Heart left ventricle (tissue), 16 donors: ENCODE data around the gene LMF1. TPM values are rescaled to one million over a fixed set of nuclear protein-coding genes. Genes with fewer than 3 reads are reported as not detected.
"Not testable (repeated sequence)": the region's sequence is repeated elsewhere in the genome, so short reads cannot be mapped to it uniquely, and the experiment has no call there.

Experiments used
- ATAC-seq, 4 donors: fragments of 200-7000 bp; cut with Tn5 transposase; one replicate each; pipeline ENCODE4 v1.9.1; 2020 to 2022; ENCODE audit warnings: moderate library complexity in 4 of 4, mild to moderate bottlenecking in 3 of 4, moderate number of reproducible peaks in 1 of 4
- DNase-seq, 5 donors: peaks; one replicate each; pipeline ENCODE4 v3.0.0-alpha.2; 2020
- H3K27ac ChIP-seq, 12 donors: fragments of 200-600 bp; sonication (generic) in 4 of 12; one replicate each; pipeline versions ENCODE4 v1.5.0 to v1.8.0; 2016 to 2022; ENCODE audit warnings: mild to moderate bottlenecking in 2 of 12
- H3K27me3 ChIP-seq, 9 donors: fragments of 200-600 bp; sonication (generic) in 2 of 9; one replicate each; pipeline versions ENCODE4 v1.5.1 to v1.8.0; 2016 to 2022; ENCODE audit warnings: mild to moderate bottlenecking in 3 of 9
- H3K36me3 ChIP-seq, 9 donors: fragments of 200-600 bp; sonication (generic) in 2 of 9; one replicate each; pipeline versions ENCODE4 v1.5.0 to v1.8.0; 2018 to 2022; ENCODE audit warnings: mild to moderate bottlenecking in 2 of 9
- H3K4me1 ChIP-seq, 12 donors: fragments of 200-600 bp; sonication (generic) in 4 of 12; one replicate each; pipeline versions ENCODE4 v1.5.0 to v1.8.0; 2016 to 2022; ENCODE audit warnings: mild to moderate bottlenecking in 3 of 12
- H3K4me3 ChIP-seq, 12 donors: fragments of 200-600 bp; sonication (generic) in 4 of 12; one replicate each; pipeline versions ENCODE4 v1.5.0 to v1.8.0; 2017 to 2022; ENCODE audit warnings: mild to moderate bottlenecking in 9 of 12, moderate library complexity in 4 of 12
- H3K9me3 ChIP-seq, 12 donors: fragments of 200-600 bp; sonication (generic) in 4 of 12; one replicate each; pipeline versions ENCODE4 v1.5.0 to v1.8.0; 2016 to 2022; ENCODE audit warnings: mild to moderate bottlenecking in 1 of 12
- POLR2A ChIP-seq, 2 donors: fragments of 450-650 bp; IDR thresholded peaks; one replicate each; pipeline ENCODE4 v1.6.1; 2017; ENCODE audit warnings: antibody characterized with exemption in 2 of 2, mild to moderate bottlenecking in 2 of 2, moderate library complexity in 2 of 2
- WGBS, 4 donors: extraction: QIAGEN DNeasy Blood & Tissue Kit in 2 of 4; methylation state at CpG; one replicate each; pipeline versions ENCODE4 v1.1.5 to v1.1.7; 2013 to 2018; 5-methylcytosine and 5-hydroxymethylcytosine counted together
- intact Hi-C, 10 donors: fragments of 100-400 bp; cut with DNase I; formaldehyde crosslinking; loops; one replicate each; pipeline versions ENCODE4 v1.11.1 to v1.14.2; 2022
- polyA plus RNA-seq, 2 donors: library from polyadenylated mRNA; stranded (reverse); fragments of 200-250 nt; gene quantifications; one replicate each; pipeline ENCODE4 v1.2.3, GENCODE V29; 2013
- total RNA-seq, 9 donors: library from RNA; depleted of rRNA in 2 of 9; stranded (reverse); fragments of >200 nt in 2 of 9; fragmentation: NEBNext Ultra II Directional in 3 of 9; extraction: Animal tissue kit (Norgen Biotek cat#: 25700) in 3 of 9; gene quantifications; one replicate each; pipeline versions ENCODE4 v1.1.0 to v1.2.4, GENCODE V29; 2016 to 2023
- TF ChIP-seq, protein P1 (sequence below), 12 donors: fragments of 200-600 bp; sonication (generic) in 4 of 12; IDR thresholded peaks; one replicate each; pipeline versions ENCODE4 v1.5.0 to v1.8.0; 2018 to 2022; ENCODE audit warnings: antibody characterized with exemption in 12 of 12, mild to moderate bottlenecking in 5 of 12
- donor health status: ischemic (EF 13 %, LVEDD 7.1; RV severe dilation, severe dysfunction).
- donor health status: healthy with polysubstance abuse.
- donor health status: DM: no; HTN: yes; CAD: no.
- donor health status: DM: no; HTN: no; CAD: no.
- donor health status: ischemic (EF 25% LVEDD 6.9; RV normal size, moderate dysfunction).
- donor health status: ischemic (EF 25% LVEDD 5.7; RV mildly dilated, moderate dysfunction).
- donor health status: healthy.
- donor health status: DM: yes; HTN: yes; CAD: no.
- donor health status: ischemic (EF 35%, LVEDD 5.7; RV mildly dilated, moderate dysfunction).
- donor health status: nonischemic (EF 11% LVEDD 7.7; RV severe dilation, severe dysfunction).
- donor health status: DM: yes; HTN: yes; CAD: no.
- donor health status: PGD.
- donor health status: ischemic (EF 29% LVEDD 5.4; RV normal size, mild dysfunction).
- donor health status: nonischemic (EF 23%, LVEDD 6.1; RV moderate dilation, normal function).

Gene LMF1
- total and polyA plus RNA-seq, 11 donors: 4.3 to 19.2 (median 7.1) TPM

DNA sequence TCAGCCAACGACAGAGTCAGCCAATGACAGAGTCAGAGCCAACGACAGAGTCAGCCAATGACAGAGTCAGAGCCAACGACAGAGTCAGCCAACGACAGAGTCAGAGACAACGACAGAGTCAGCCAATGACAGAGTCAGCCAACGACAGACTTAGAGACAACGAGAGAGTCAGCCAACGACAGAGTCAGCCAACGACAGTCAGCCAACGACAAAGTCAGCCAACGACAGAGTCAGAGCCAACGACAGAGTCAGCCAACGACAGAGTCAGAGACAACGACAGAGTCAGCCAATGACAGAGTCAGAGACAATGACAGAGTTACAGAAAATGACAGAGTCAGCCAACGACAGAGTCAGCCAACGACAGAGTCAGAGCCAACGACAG lies 22.9 kb downstream of the LMF1 start:
- intact Hi-C loops, H3K4me1 ChIP-seq, H3K4me3 ChIP-seq, H3K9me3 ChIP-seq, ATAC-seq, H3K27ac ChIP-seq, H3K27me3 ChIP-seq: not testable (repeated sequence)
- H3K36me3 ChIP-seq: peaks cover 0 to 43% (median 19%) of the 10 kb centered on the region in 9 donors
- 79 to 94% (median 89%) methylated on average over 17 of the region's 17 CpGs for WGBS, 4 donors
- DNase-seq: peak in 1 of 5 donors; percentile 9

DNA sequence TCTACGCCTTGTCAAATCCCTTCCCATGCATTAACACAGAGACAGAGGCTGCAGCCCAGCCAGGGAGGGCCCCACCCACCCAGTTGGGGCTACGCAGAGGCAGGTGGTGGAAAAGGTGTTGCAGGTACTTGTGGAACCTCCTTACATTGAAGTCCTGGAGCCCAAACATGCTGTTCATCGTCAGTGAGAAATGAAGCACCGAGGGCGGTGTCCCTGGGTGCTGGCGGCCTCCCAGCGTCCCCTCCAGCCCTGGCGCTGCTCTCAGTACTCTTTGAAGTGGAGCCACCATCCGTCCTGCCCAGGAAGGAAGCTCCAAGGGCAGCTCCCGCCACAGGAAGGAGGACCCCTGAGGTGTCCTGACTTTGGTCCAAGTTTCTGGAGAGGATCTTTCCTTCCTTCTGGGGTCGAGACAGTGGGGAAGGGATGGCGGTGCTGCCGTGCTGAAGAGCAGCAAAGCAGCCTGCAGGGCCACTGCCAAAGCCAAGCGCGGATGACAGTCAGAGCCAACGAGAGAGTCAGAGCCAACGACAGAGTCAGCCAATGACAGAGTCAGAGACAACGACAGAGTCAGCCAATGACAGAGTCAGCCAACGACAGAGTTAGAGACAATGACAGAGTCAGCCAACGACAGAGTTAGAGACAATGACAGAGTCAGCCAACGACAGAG lies 23.4 kb downstream of the LMF1 start:
- no peak overlapping the region for H3K27ac ChIP-seq
- peak in 1 of 5 donors; percentile 5 for DNase-seq
- intact Hi-C loops: no loop called here
- ATAC-seq: no peak
- TF ChIP-seq, protein P1, sequence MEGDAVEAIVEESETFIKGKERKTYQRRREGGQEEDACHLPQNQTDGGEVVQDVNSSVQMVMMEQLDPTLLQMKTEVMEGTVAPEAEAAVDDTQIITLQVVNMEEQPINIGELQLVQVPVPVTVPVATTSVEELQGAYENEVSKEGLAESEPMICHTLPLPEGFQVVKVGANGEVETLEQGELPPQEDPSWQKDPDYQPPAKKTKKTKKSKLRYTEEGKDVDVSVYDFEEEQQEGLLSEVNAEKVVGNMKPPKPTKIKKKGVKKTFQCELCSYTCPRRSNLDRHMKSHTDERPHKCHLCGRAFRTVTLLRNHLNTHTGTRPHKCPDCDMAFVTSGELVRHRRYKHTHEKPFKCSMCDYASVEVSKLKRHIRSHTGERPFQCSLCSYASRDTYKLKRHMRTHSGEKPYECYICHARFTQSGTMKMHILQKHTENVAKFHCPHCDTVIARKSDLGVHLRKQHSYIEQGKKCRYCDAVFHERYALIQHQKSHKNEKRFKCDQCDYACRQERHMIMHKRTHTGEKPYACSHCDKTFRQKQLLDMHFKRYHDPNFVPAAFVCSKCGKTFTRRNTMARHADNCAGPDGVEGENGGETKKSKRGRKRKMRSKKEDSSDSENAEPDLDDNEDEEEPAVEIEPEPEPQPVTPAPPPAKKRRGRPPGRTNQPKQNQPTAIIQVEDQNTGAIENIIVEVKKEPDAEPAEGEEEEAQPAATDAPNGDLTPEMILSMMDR (IDR thresholded peaks at IDR 0.05): no peak
- no peak for TF ChIP-seq POLR2A (IDR thresholded peaks at IDR 0.05)
- no peaks in the 10 kb centered on the region for H3K27me3 ChIP-seq
- no peak overlapping the region for H3K4me3 ChIP-seq
- WGBS, 4 donors: 81 to 87% (median 83%) methylated on average over 21 of the region's 21 CpGs
- peaks cover 0 to 5% (median 0%) of the 10 kb centered on the region in 12 donors for H3K9me3 ChIP-seq
- H3K36me3 ChIP-seq: peaks cover 0 to 41% (median 19%) of the 10 kb centered on the region in 9 donors
- H3K4me1 ChIP-seq: no peaks in the 10 kb centered on the region

DNA sequence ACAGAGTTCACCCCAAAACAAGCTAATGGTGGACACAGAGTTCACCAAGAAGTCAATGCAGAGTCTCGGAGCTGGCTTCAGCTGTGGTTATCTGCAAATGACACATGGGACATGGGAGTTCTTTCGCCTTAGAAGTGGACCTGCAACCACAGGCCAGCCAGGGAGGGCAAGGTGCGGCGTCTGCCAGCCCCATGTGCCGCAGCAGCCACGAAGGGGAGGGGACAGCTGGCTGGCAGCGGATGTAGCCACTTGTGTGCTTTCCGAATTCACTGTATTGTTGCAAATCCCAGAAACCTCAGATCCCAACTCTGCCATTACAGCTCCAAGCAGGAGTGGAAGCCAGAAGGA lies 24.8 kb downstream of the LMF1 start:
- DNase-seq (peak in 1 of 5 donors; percentile 7), ATAC-seq (no peak)
- WGBS, 4 donors: 96 to 100% (median 97%) methylated on average over 7 to 8 of the region's 8 CpGs
- intact Hi-C loops: no loop called here
- H3K4me3 ChIP-seq: no peak overlapping the region
- H3K27ac ChIP-seq: no peak overlapping the region
- H3K36me3 ChIP-seq: peaks cover 0 to 38% (median 13%) of the 10 kb centered on the region in 9 donors
- peaks cover 0 to 19% (median 12%) of the 10 kb centered on the region in 12 donors for H3K9me3 ChIP-seq
- no peaks in the 10 kb centered on the region for H3K4me1 ChIP-seq
- TF ChIP-seq, protein P1 (IDR thresholded peaks at IDR 0.05): no peak
- TF ChIP-seq POLR2A (IDR thresholded peaks at IDR 0.05): no peak
- no peaks in the 10 kb centered on the region for H3K27me3 ChIP-seq

DNA sequence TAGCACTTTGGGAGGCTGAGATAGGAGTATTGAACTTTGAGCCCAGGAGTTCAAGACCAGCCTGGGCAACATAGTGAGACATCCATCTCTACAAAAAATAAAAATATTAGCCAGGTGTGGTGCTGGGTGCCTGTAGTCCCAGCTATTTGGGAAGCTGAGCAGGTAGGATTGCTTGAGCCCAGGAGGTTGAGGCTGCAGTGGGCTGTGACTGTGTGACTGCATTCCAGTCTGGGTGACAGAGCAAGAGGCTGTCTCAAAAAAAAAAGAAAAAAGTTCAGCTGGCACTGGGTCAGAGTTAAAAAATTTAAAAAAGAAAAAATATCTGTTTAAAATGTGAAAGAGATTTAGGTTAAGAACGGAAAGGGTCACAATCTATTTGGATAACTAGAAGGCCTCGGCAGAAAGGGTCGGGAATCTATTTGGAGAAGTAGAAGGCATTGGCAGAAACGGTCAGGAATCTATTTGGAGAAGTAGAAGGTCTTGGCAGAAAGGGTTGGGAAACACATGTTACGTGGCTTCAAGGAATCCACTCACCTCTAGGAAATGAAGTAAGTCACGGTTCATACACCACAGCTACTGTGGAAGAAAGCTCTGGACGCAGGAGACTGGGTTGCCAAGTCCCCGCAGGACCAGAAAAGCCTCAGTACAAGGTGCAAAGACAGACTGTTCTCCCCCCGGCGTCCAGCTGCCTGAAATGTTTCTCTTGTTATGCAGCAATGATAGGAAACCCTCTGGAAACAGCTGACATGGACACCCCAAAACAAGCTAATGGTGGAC lies 25.3 kb downstream of the LMF1 start:
- intact Hi-C loops: no loop called here
- Histone ChIP-seq H3K27ac (no peak overlapping the region), H3K36me3 (peaks cover 0 to 42% (median 13%) of the 10 kb centered on the region in 9 donors), H3K4me3 (no peak overlapping the region), H3K4me1 (no peaks in the 10 kb centered on the region), H3K9me3 (peaks cover 0 to 25% (median 12%) of the 10 kb centered on the region in 12 donors), H3K27me3 (no peaks in the 10 kb centered on the region)
- no peak for ATAC-seq
- WGBS, 4 donors: 68 to 94% (median 92%) methylated on average over 10 of the region's 10 CpGs
- DNase-seq: peak in 1 of 5 donors; percentile 6
- TF ChIP-seq POLR2A (IDR thresholded peaks at IDR 0.05): no peak
- TF ChIP-seq, protein P1 (IDR thresholded peaks at IDR 0.05): no peak
